Stomach smooth muscle (tissue), 2 donors: ENCODE data around the gene BARX1.

Experiments used
- H3K27ac ChIP-seq: one replicate; pipeline ENCODE4 v1.7.0; 2013; ENCODE audit warnings: mild to moderate bottlenecking, low read length, inconsistent platforms
- H3K27me3 ChIP-seq, 2 donors: one replicate each; pipeline ENCODE4 v1.7.0; 2013; ENCODE audit warnings: low read length in 2 of 2; ENCODE audit not compliant: insufficient read depth in 2 of 2, control insufficient read depth in 1 of 2
- H3K36me3 ChIP-seq, 2 donors: one replicate each; pipeline ENCODE4 v1.7.0; 2013; ENCODE audit warnings: low read length in 2 of 2; ENCODE audit not compliant: control insufficient read depth in 2 of 2, insufficient read depth in 2 of 2
- H3K4me1 ChIP-seq: one replicate; pipeline ENCODE4 v1.7.0; 2013; ENCODE audit warnings: low read length; ENCODE audit not compliant: control insufficient read depth, insufficient read depth
- H3K4me3 ChIP-seq, 2 donors: one replicate each; pipeline ENCODE4 v1.7.0; 2013; ENCODE audit warnings: low read length in 2 of 2
- H3K9ac ChIP-seq, 2 donors: one replicate each; pipeline ENCODE4 v1.7.0; 2013; ENCODE audit warnings: low read length in 2 of 2, mild to moderate bottlenecking in 1 of 2
- H3K9me3 ChIP-seq, 2 donors: one replicate each; pipeline ENCODE4 v1.7.0; 2013; ENCODE audit warnings: low read length in 2 of 2; ENCODE audit not compliant: control insufficient read depth in 2 of 2
- donor health status: healthy.
- donor health status: Pancreatic carcinoma.

BARX1 gene, protein sequence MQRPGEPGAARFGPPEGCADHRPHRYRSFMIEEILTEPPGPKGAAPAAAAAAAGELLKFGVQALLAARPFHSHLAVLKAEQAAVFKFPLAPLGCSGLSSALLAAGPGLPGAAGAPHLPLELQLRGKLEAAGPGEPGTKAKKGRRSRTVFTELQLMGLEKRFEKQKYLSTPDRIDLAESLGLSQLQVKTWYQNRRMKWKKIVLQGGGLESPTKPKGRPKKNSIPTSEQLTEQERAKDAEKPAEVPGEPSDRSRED

DNA sequence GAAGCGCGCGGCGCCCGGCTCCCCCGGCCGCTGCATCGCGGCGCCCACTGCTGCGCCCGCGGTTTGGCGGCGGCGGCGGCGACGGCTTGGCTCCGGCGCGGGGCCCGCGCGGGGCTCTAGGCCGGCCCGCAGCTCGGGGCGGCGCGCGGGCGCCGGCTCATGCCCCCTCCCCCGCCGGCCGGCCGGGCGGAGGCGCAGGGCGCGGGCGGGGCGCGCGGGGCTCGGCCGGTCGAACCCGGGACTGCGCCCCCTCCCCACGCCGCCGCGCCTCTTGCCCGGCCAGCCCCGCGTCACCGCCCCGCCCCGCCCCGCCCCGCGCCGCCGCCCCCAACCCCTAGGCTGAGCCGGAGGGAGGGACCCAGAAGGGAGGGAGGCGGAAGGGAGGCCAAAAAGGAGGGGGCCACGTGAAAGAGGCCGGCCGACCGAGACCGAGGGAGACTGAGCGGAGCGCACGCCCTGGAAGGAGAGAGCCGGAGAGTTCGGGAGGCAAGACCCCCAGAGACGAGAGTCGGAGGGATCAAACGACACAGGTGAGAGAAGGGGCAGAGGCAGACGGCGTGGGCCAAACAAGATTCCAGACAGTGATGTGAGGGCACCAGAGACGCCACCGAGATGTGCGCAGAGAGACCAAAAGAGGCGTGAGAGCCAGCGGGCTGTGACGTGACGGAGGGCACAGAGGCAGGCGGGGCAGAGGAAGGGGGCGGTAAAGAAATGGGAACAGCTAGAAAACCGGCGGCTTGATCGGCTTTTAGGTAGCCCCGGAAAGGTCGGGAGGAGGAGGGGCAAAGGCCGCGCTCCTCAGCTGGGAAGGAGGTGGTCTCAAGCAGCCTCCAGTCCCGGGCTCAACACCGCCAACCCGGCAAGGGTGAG, at the start of gene BARX1:
Gene BARX1 (minus strand): TSS at position 245 of the 870 bp plus-strand sequence. CDS start 209 bp downstream, at position 36.
- Histone ChIP-seq H3K9me3 (no peaks in the 10 kb centered on the region), H3K9ac (peak within 1 kb of the TSS; percentile 95), H3K4me3 (peak within 1 kb of the TSS; percentile 94 to 95), H3K36me3 (peaks cover 5 to 18% of the 10 kb centered on the region in 2 donors), H3K27me3 (peaks cover 4 to 6% of the 10 kb centered on the region in 2 donors), H3K4me1 (peaks cover 58% of the 10 kb centered on the region), H3K27ac (peak within 1 kb of the TSS; percentile 98)

DNA sequence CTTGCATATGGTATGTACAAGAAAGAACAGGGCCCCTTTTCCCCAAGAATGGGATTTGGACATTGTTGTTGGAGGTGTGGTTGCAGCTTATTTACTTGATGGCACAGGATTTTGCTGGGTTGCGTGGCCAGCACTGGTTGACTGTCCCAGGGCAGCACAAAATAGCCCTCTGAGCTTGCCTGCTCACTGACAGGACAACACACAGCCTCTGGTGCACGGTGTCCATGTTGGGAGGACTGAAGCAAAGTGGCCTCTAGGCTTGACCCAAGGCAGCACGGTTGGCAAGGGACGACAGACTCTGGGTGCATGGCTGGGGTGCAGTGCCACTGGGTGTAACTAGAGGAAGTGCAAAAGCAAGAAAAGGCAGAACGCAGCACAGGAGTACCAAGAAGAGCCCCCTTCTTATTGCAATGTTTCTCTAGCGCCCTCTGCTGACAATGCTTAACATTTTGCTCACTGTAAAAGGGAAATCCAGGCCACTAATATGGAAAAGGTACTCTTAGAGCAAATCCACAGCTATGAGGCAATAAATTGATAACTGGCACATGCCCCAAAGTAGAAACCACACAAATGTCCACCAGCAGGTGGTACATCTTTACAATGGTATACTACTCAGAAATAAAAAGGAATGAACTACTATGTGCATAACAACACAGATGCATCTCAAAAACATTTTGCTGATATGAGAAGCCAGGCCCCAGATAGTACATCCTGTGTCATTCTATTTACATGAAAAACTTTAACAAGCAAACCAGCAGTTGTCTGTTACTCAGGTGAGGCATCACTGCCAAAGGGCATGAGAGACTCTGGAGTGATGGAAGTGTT, 47.4 kb upstream of the BARX1 start:
- Histone ChIP-seq H3K36me3 (peaks cover 0 to 4% of the 10 kb centered on the region in 2 donors), H3K27me3 (no peaks in the 10 kb centered on the region), H3K27ac (no peak overlapping the region), H3K4me3 (peak overlapping the region in 1 of 2 donors; percentile 8), H3K9ac (no peak overlapping the region), H3K9me3 (no peaks in the 10 kb centered on the region), H3K4me1 (peaks cover 10% of the 10 kb centered on the region)

DNA sequence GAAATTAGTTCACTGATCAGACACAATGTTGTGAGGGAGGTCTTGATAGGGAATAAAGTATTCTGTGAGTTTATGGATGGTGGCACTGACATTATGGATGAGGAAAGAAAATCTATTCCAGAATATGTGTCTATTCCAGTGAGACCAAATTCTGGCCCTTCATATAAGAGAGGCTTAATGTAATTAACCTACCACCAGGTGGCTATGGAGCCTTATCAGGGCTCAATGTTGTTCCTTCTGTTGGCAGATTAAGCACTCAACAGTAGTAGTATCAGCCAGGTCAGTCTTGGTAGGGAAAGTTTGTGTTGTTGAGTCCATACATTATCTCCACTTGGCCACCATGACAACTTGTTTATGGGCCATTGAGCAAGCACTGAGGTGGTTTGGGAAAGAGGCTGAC, 41.7 kb upstream of the BARX1 start:
- Histone ChIP-seq H3K9ac (no peak overlapping the region), H3K4me3 (no peak overlapping the region), H3K36me3 (peaks cover 3 to 4% of the 10 kb centered on the region in 2 donors), H3K9me3 (peaks cover 0 to 3% of the 10 kb centered on the region in 2 donors), H3K27ac (no peak overlapping the region), H3K4me1 (peaks cover 1% of the 10 kb centered on the region), H3K27me3 (no peaks in the 10 kb centered on the region)

DNA sequence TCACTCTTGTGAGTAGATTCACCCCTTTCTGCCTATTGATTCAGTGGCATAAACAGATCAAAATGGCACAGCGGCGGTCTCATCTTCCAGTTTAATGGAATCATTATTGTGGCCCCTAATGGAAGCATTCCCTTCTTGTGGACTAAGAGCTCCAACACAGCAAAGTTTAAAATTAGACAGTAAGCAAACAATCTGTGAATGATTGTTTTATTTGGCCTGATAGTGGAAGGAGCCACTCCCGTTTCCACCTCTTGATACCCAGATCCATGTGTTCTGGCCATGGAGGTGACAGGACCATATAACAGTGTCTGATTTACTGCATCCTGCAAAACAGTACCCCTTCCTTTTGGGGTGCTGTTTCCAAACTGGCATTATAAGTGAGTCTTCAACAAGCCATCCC, 41.2 kb upstream of the BARX1 start:
- Histone ChIP-seq H3K9ac (no peak overlapping the region), H3K27ac (no peak overlapping the region), H3K9me3 (peaks cover 0 to 3% of the 10 kb centered on the region in 2 donors), H3K36me3 (peaks cover 3 to 4% of the 10 kb centered on the region in 2 donors), H3K27me3 (no peaks in the 10 kb centered on the region), H3K4me1 (no peaks in the 10 kb centered on the region), H3K4me3 (no peak overlapping the region)

DNA sequence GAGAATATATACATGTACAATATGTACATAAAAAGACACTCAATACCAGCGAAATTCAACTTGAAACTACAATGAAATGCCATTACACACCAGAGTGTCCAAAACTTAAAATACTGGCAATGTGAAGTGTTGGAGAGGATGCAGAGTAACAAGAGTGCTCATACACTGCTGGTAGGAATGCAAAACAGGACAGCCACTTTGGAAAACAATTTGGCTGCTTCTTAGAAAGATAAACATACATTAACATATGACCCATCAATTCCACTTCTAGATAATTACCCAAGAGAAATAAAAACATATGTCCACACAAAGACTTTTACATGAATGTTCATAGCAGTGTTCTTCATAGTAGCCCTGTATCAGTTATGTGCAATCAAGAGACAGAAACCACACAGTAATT, 39.4 kb upstream of the BARX1 start:
- H3K36me3 ChIP-seq = peaks cover 3 to 4% of the 10 kb centered on the region in 2 donors
- no peak overlapping the region for H3K9ac ChIP-seq
- no peaks in the 10 kb centered on the region for H3K4me1 ChIP-seq
- H3K4me3 ChIP-seq = no peak overlapping the region
- H3K27me3 ChIP-seq = no peaks in the 10 kb centered on the region
- no peak overlapping the region for H3K27ac ChIP-seq
- H3K9me3 ChIP-seq = peaks cover 3 to 4% of the 10 kb centered on the region in 2 donors

DNA sequence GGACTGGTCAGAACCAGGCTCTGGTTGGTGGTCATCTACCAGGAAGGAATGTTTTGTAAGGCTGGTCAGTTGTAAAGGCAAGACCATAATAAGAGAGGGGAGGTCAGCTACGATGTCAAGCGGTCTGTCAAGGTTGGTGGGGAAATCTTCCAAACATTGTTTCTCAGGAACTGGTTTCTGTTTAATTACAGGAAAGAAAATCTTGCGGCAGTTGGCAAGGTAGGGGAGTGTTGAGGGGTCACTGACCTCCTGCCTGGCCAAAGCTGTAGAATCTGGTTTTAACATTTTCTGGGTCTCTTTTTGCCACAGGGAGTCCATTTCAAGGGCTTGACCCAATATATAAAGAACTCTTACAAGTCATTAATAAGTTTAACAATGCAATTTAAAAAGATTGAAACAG, 39.0 kb upstream of the BARX1 start:
- Histone ChIP-seq H3K4me3 (no peak overlapping the region), H3K27me3 (no peaks in the 10 kb centered on the region), H3K9ac (no peak overlapping the region)

DNA sequence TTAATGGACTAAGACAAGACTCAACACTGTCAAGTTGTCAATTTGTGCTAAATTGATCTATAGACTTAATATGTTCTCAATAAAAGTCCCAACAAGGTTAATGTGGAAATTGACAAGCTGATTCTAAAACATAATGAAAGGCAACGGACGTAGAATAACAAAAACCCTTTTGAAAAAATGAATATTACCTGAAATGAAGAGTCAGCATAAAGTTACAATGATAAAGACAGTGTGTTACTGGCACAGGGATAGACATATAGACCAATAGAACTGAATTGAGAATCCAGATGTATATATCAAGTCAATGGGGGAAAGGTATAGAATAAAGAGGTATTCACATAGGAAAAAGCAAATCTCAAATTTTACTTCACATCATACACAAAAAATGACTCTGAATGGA, 37.7 kb upstream of the BARX1 start:
- Histone ChIP-seq H3K4me3 (no peak overlapping the region), H3K36me3 (peaks cover 0 to 3% of the 10 kb centered on the region in 2 donors), H3K9ac (no peak overlapping the region), H3K27me3 (no peaks in the 10 kb centered on the region), H3K4me1 (no peaks in the 10 kb centered on the region), H3K9me3 (peaks cover 3 to 4% of the 10 kb centered on the region in 2 donors), H3K27ac (no peak overlapping the region)

More for the DNA sequence above, 39.0 kb upstream of the BARX1 start:
- Histone ChIP-seq H3K36me3 (peaks cover 3 to 4% of the 10 kb centered on the region in 2 donors), H3K4me1 (no peaks in the 10 kb centered on the region), H3K9me3 (peaks cover 3 to 4% of the 10 kb centered on the region in 2 donors), H3K27ac (no peak overlapping the region)

DNA sequence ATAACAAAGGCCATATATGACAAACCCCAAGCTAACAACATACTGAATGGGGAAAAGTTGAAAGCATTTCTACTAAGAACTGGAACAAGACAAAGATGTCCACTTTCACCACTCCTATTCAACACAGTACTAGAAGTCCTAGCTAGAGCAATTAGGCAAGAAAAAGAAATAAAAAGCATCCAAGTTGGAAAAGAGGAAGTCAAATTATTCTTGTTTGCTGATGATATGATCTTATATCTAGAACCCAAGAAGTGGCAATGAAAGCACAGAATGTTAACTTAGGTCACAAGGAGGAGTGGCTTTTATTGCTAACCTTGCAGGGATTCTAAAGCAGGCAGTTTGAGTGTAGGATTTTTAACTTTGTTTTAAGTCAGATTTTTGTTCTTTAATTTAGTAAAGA, 35.3 kb upstream of the BARX1 start:
- Histone ChIP-seq H3K9ac (no peak overlapping the region), H3K9me3 (peaks cover 3 to 9% of the 10 kb centered on the region in 2 donors), H3K4me1 (no peaks in the 10 kb centered on the region), H3K36me3 (peaks cover 0 to 3% of the 10 kb centered on the region in 2 donors), H3K27me3 (no peaks in the 10 kb centered on the region), H3K4me3 (no peak overlapping the region), H3K27ac (no peak overlapping the region)

DNA sequence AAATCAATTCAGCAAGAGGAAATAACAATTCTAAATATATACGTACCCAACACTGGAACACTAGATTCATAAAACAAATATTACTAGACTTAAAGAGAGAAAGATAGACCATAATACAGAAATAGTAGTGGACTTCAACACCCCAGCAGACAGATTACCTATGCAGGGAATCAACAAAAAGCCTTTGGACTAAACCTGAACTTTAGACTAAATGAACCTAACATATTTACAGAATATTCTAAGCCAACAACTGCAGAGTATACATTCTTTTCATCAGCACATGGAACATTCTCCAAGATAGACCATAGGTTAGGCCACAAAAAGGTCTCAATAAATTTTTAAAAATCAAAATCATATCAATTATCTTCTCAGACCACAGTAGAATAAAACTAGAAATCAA, 32.9 kb upstream of the BARX1 start:
- Histone ChIP-seq H3K4me1 (no peaks in the 10 kb centered on the region), H3K27ac (no peak overlapping the region), H3K9me3 (peaks cover 3 to 9% of the 10 kb centered on the region in 2 donors), H3K9ac (no peak overlapping the region), H3K36me3 (peaks cover 2 to 3% of the 10 kb centered on the region in 2 donors), H3K27me3 (no peaks in the 10 kb centered on the region), H3K4me3 (no peak overlapping the region)

DNA sequence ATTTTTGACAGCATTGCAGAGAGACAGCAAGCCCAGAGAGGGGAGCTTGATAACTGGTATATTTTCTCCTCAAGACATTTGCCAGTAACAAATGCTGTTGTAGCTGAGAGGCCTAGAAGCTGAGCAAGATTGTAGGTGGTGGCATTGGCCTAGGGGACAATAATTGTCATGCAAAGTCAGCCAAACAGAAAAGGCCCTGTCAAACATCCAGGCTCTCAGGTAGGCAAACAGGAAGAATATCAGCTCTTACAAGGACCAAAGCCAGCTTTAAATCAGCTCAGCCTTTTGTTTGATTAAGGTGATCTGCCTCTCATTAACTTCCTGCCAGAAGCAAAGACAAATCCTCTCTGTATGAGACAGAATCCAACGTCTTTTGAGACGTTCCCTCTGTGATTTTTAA, 29.7 kb upstream of the BARX1 start:
- H3K9me3 ChIP-seq = peaks cover 3 to 5% of the 10 kb centered on the region in 2 donors

More for the DNA sequence above, 29.7 kb upstream of the BARX1 start:
- Histone ChIP-seq H3K36me3 (peaks cover 4 to 6% of the 10 kb centered on the region in 2 donors), H3K4me3 (no peak overlapping the region), H3K27ac (no peak overlapping the region), H3K9ac (no peak overlapping the region), H3K27me3 (no peaks in the 10 kb centered on the region), H3K4me1 (no peaks in the 10 kb centered on the region)
